NT2/D1 (cell line): Measurements from ENCODE around the gene IL26.

ENCODE experiments used
- YY1 ChIP-seq: IDR thresholded peaks from 2 replicates; pipeline ENCODE4 v1.6.1; 2011; ENCODE audit not compliant: insufficient read length, insufficient read depth
- ZNF274 ChIP-seq: IDR thresholded peaks from 2 replicates; pipeline ENCODE4 v1.6.1; 2011; ENCODE audit warnings: mild to moderate bottlenecking, low read depth, low read length

DNA sequence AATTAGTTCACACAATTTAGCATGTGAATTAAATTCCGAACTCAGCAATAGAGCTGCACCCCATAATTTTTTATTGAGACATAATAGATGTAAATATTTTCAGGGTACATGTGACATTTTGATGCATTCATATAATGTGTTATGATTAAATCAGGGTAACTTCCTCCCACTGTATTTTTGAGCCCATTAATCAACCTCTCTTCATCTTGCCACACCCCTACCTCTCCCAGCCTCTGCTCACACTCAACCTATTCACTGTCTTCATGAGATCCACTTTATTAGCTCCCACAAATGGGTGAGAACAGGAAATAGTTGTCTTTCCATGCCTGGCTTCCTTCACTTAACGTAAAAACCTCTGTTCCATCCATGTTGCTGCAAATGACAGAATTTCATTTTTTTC is 14.7 kb downstream of the IL26 start:
- TF ChIP-seq ZNF274 (no peak), YY1 (no peak)
